Heart left ventricle (tissue), 16 donors: ENCODE measurements around the gene NIFK. TPM values are rescaled to one million over a fixed set of nuclear protein-coding genes. Genes with fewer than 3 reads are reported as not detected.

ENCODE experiments used
- ATAC-seq, 4 donors: fragments of 200-7000 bp; cut with Tn5 transposase; one replicate each; pipeline ENCODE4 v1.9.1; 2020 to 2022; ENCODE audit warnings: moderate library complexity in 4 of 4, mild to moderate bottlenecking in 3 of 4, moderate number of reproducible peaks in 1 of 4
- DNase-seq, 5 donors: peaks; one replicate each; pipeline ENCODE4 v3.0.0-alpha.2; 2020
- H3K27ac ChIP-seq, 12 donors: fragments of 200-600 bp; sonication (generic) in 4 of 12; one replicate each; pipeline versions ENCODE4 v1.5.0 to v1.8.0; 2016 to 2022; ENCODE audit warnings: mild to moderate bottlenecking in 2 of 12
- H3K27me3 ChIP-seq, 9 donors: fragments of 200-600 bp; sonication (generic) in 2 of 9; one replicate each; pipeline versions ENCODE4 v1.5.1 to v1.8.0; 2016 to 2022; ENCODE audit warnings: mild to moderate bottlenecking in 3 of 9
- H3K36me3 ChIP-seq, 9 donors: fragments of 200-600 bp; sonication (generic) in 2 of 9; one replicate each; pipeline versions ENCODE4 v1.5.0 to v1.8.0; 2018 to 2022; ENCODE audit warnings: mild to moderate bottlenecking in 2 of 9
- H3K4me1 ChIP-seq, 12 donors: fragments of 200-600 bp; sonication (generic) in 4 of 12; one replicate each; pipeline versions ENCODE4 v1.5.0 to v1.8.0; 2016 to 2022; ENCODE audit warnings: mild to moderate bottlenecking in 3 of 12
- H3K4me3 ChIP-seq, 12 donors: fragments of 200-600 bp; sonication (generic) in 4 of 12; one replicate each; pipeline versions ENCODE4 v1.5.0 to v1.8.0; 2017 to 2022; ENCODE audit warnings: mild to moderate bottlenecking in 9 of 12, moderate library complexity in 4 of 12
- H3K9me3 ChIP-seq, 12 donors: fragments of 200-600 bp; sonication (generic) in 4 of 12; one replicate each; pipeline versions ENCODE4 v1.5.0 to v1.8.0; 2016 to 2022; ENCODE audit warnings: mild to moderate bottlenecking in 1 of 12
- POLR2A ChIP-seq, 2 donors: fragments of 450-650 bp; IDR thresholded peaks; one replicate each; pipeline ENCODE4 v1.6.1; 2017; ENCODE audit warnings: antibody characterized with exemption in 2 of 2, mild to moderate bottlenecking in 2 of 2, moderate library complexity in 2 of 2
- WGBS, 4 donors: extraction: QIAGEN DNeasy Blood & Tissue Kit in 2 of 4; methylation state at CpG; one replicate each; pipeline versions ENCODE4 v1.1.5 to v1.1.7; 2013 to 2018; 5-methylcytosine and 5-hydroxymethylcytosine counted together
- intact Hi-C, 10 donors: fragments of 100-400 bp; cut with DNase I; formaldehyde crosslinking; loops; one replicate each; pipeline versions ENCODE4 v1.11.1 to v1.14.2; 2022
- polyA plus RNA-seq, 2 donors: library from polyadenylated mRNA; stranded (reverse); fragments of 200-250 nt; gene quantifications; one replicate each; pipeline ENCODE4 v1.2.3, GENCODE V29; 2013
- total RNA-seq, 9 donors: library from RNA; depleted of rRNA in 2 of 9; stranded (reverse); fragments of >200 nt in 2 of 9; fragmentation: NEBNext Ultra II Directional in 3 of 9; extraction: Animal tissue kit (Norgen Biotek cat#: 25700) in 3 of 9; gene quantifications; one replicate each; pipeline versions ENCODE4 v1.1.0 to v1.2.4, GENCODE V29; 2016 to 2023
- TF ChIP-seq, protein P1 (sequence below), 12 donors: fragments of 200-600 bp; sonication (generic) in 4 of 12; IDR thresholded peaks; one replicate each; pipeline versions ENCODE4 v1.5.0 to v1.8.0; 2018 to 2022; ENCODE audit warnings: antibody characterized with exemption in 12 of 12, mild to moderate bottlenecking in 5 of 12
- donor health status: ischemic (EF 13 %, LVEDD 7.1; RV severe dilation, severe dysfunction).
- donor health status: healthy with polysubstance abuse.
- donor health status: DM: no; HTN: yes; CAD: no.
- donor health status: DM: no; HTN: no; CAD: no.
- donor health status: ischemic (EF 25% LVEDD 6.9; RV normal size, moderate dysfunction).
- donor health status: ischemic (EF 25% LVEDD 5.7; RV mildly dilated, moderate dysfunction).
- donor health status: healthy.
- donor health status: DM: yes; HTN: yes; CAD: no.
- donor health status: ischemic (EF 35%, LVEDD 5.7; RV mildly dilated, moderate dysfunction).
- donor health status: nonischemic (EF 11% LVEDD 7.7; RV severe dilation, severe dysfunction).
- donor health status: DM: yes; HTN: yes; CAD: no.
- donor health status: PGD.
- donor health status: ischemic (EF 29% LVEDD 5.4; RV normal size, mild dysfunction).
- donor health status: nonischemic (EF 23%, LVEDD 6.1; RV moderate dilation, normal function).

NIFK gene
- total and polyA plus RNA-seq, 11 donors, result 19.1 to 41.3 (median 28.8) TPM

DNA sequence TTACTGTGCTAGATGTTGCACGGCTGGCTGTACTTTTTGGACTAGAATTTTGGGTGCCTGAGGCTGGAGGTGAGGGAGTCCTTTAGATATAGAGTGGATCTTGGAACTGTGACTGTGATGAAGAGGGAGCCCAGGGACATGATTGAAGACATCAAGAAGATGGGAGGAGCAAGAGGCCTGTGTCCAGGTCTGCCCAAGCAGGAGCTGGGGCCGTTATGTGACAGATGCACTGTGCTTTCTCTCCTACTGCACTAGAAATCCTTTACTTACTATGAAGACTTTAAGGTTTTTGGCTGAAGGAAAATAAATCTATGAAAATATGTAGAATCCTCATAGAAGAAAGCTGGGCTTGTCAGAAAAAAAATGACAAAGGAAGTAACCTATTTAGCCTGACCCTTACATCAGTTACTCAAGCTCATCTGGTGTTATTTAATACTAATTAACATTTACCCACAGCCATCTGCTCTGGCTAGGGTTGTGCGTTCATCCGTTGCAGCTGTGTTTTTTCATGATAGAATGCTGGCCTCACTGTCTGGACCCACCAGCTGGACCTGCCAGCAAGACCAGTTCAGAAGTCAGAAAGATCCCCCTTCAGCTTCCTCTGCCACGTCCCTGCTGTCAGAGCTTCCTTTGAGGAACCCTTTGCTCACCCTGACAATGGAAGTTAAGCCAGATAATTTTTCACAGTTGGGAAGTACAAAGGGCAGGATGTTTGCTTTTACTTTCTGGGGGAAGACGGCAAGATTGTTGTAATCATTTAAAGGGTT, 35.5 kb upstream of the NIFK start:
- Histone ChIP-seq H3K4me1 (peaks cover 0 to 3% (median 0%) of the 10 kb centered on the region in 12 donors), H3K27me3 (no peaks in the 10 kb centered on the region), H3K36me3 (peaks cover 0 to 35% (median 24%) of the 10 kb centered on the region in 9 donors), H3K4me3 (no peak overlapping the region), H3K27ac (peak overlapping the region in 3 of 12 donors; percentile 13 to 46 (median 45)), H3K9me3 (no peaks in the 10 kb centered on the region)
- intact Hi-C loops, result no loop called here
- 49 to 60% (median 54%) methylated on average over 6 of the region's 6 CpGs for WGBS, 4 donors
- ATAC-seq (peak; percentile 38 to 87 (median 66)), DNase-seq (peak in 2 of 5 donors; percentile 20 to 27)
- no peak for TF ChIP-seq POLR2A (IDR thresholded peaks at IDR 0.05)
- TF ChIP-seq, protein P1, sequence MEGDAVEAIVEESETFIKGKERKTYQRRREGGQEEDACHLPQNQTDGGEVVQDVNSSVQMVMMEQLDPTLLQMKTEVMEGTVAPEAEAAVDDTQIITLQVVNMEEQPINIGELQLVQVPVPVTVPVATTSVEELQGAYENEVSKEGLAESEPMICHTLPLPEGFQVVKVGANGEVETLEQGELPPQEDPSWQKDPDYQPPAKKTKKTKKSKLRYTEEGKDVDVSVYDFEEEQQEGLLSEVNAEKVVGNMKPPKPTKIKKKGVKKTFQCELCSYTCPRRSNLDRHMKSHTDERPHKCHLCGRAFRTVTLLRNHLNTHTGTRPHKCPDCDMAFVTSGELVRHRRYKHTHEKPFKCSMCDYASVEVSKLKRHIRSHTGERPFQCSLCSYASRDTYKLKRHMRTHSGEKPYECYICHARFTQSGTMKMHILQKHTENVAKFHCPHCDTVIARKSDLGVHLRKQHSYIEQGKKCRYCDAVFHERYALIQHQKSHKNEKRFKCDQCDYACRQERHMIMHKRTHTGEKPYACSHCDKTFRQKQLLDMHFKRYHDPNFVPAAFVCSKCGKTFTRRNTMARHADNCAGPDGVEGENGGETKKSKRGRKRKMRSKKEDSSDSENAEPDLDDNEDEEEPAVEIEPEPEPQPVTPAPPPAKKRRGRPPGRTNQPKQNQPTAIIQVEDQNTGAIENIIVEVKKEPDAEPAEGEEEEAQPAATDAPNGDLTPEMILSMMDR (IDR thresholded peaks at IDR 0.05), result no peak

GRCh38 chr2:121768143-121768755, 31.6 kb upstream of the NIFK start:
- intact Hi-C loops, result no loop called here
- DNase-seq (no peak), ATAC-seq (no peak)
- Histone ChIP-seq H3K27ac (no peak overlapping the region), H3K36me3 (peaks cover 6 to 74% (median 63%) of the 10 kb centered on the region in 9 donors), H3K9me3 (no peaks in the 10 kb centered on the region), H3K4me1 (peaks cover 0 to 3% (median 0%) of the 10 kb centered on the region in 12 donors), H3K27me3 (no peaks in the 10 kb centered on the region), H3K4me3 (no peak overlapping the region)
- TF ChIP-seq, protein P1 (IDR thresholded peaks at IDR 0.05), result no peak
- TF ChIP-seq POLR2A (IDR thresholded peaks at IDR 0.05), result no peak
- 87 to 91% (median 90%) methylated on average over 5 of the region's 5 CpGs for WGBS, 4 donors

GRCh38 chr2:121766624-121767023, 29.9 kb upstream of the NIFK start:
- intact Hi-C loops, result no loop called here

More at GRCh38 chr2:121766624-121767023, 29.9 kb upstream of the NIFK start:
- peaks cover 6 to 90% (median 79%) of the 10 kb centered on the region in 9 donors for H3K36me3 ChIP-seq
- peaks cover 0 to 2% (median 0%) of the 10 kb centered on the region in 12 donors for H3K4me1 ChIP-seq
- no peaks in the 10 kb centered on the region for H3K27me3 ChIP-seq
- no peak overlapping the region for H3K4me3 ChIP-seq
- DNase-seq (no peak), ATAC-seq (no peak)
- no peak overlapping the region for H3K27ac ChIP-seq
- no peaks in the 10 kb centered on the region for H3K9me3 ChIP-seq
- 61 to 81% (median 72%) methylated on average over 1 of the region's 1 CpG for WGBS, 4 donors
- TF ChIP-seq, protein P1 (IDR thresholded peaks at IDR 0.05), result no peak
- TF ChIP-seq POLR2A (IDR thresholded peaks at IDR 0.05), result no peak
